NB4 (cell line): ENCODE results near the gene MAGI2.

Experiments
- CTCF ChIP-seq: IDR thresholded peaks from one replicate; pipeline ENCODE4 v1.5.1; 2012; ENCODE audit warnings: low read depth, low read length
- MYC ChIP-seq: IDR thresholded peaks from 2 replicates; pipeline ENCODE4 v1.6.1; 2011; ENCODE audit warnings: low read depth, low read length
- POLR2A ChIP-seq: IDR thresholded peaks from 2 replicates; pipeline ENCODE4 v1.6.1; 2011; ENCODE audit warnings: mild to moderate bottlenecking; ENCODE audit not compliant: insufficient read length; ENCODE audit errors: extremely low read depth

- TF ChIP-seq MYC = no peak
- TF ChIP-seq CTCF = no peak
- no peak for TF ChIP-seq POLR2A
Observed at GRCh38 chr7:78167860-78168259, 1285.6 kb downstream of the MAGI2 start.
